HuH-7.5 (cell line): ENCODE results near the gene NPR2.

Experiments
- DNase-seq: peaks from one replicate; pipeline ENCODE4 v3.0.0; 2011; ENCODE audit warnings: low spot score

Gene NPR2

GRCh38 chr9:35763803-35764202 is 27.6 kb upstream of the NPR2 start:
- DNase-seq: no peak

GRCh38 chr9:35766997-35767396 is 24.4 kb upstream of the NPR2 start:
- no peak for DNase-seq

- DNase-seq: no peak
Measured at GRCh38 chr9:35767458-35767857, 23.9 kb upstream of the NPR2 start.

GRCh38 chr9:35769763-35770162 is 21.6 kb upstream of the NPR2 start:
- DNase-seq: no peak

GRCh38 chr9:35771075-35771433 is 20.3 kb upstream of the NPR2 start:
- no peak for DNase-seq

GRCh38 chr9:35771534-35771933 is 19.9 kb upstream of the NPR2 start:
- DNase-seq: no peak

- DNase-seq: no peak
Measured at GRCh38 chr9:35771943-35772342, 19.4 kb upstream of the NPR2 start.

- DNase-seq: no peak
Measured at GRCh38 chr9:35774907-35775635, 16.3 kb upstream of the NPR2 start.

GRCh38 chr9:35776018-35776417 is 15.4 kb upstream of the NPR2 start:
- no peak for DNase-seq

GRCh38 chr9:35778496-35778895 is 12.9 kb upstream of the NPR2 start:
- no peak for DNase-seq

- no peak for DNase-seq
Measured at GRCh38 chr9:35781066-35781465, 10.3 kb upstream of the NPR2 start.

- DNase-seq: no peak
Measured at GRCh38 chr9:35783418-35783817, 8.0 kb upstream of the NPR2 start.

- no peak for DNase-seq
Measured at GRCh38 chr9:35789541-35789940, 1.9 kb upstream of the NPR2 start.

GRCh38 chr9:35790025-35790384 is 1.4 kb upstream of the NPR2 start:
- no peak for DNase-seq

GRCh38 chr9:35790385-35791296 is 750 bp upstream of the NPR2 start:
- peak; percentile 87 for DNase-seq

- no peak for DNase-seq
Measured at GRCh38 chr9:35792024-35792813, 828 bp downstream of the NPR2 start.

GRCh38 chr9:35792826-35793225 is 1.4 kb downstream of the NPR2 start:
- no peak for DNase-seq

- DNase-seq: no peak
Measured at GRCh38 chr9:35793461-35793860, 2.1 kb downstream of the NPR2 start.

- DNase-seq: no peak
Measured at GRCh38 chr9:35795695-35796094, 4.3 kb downstream of the NPR2 start.

- DNase-seq: no peak
Measured at GRCh38 chr9:35797311-35798109, 6.1 kb downstream of the NPR2 start.

GRCh38 chr9:35798658-35799374 is 7.4 kb downstream of the NPR2 start:
- DNase-seq: no peak
